HUDEP-2 (cell line): Measurements from ENCODE around the gene PPM1D.
A peak's percentile ranks its signal among the peaks of the same experiment; 100 is the strongest.
"Not testable (repeated sequence)": the region's sequence is repeated elsewhere in the genome, so short reads cannot be mapped to it uniquely, and the experiment has no call there.

Source experiments
- DNase-seq, 76 experiments: peaks; one replicate each; lab custom pipeline; 2025; ENCODE audit not compliant: unreplicated experiment in 76 of 76; lab: John Stamatoyannopoulos, UW

Gene PPM1D

GRCh38 chr17:60599620-60600489 lies at the start of gene PPM1D:
Gene PPM1D, plus strand, starts transcription at chr17:60600193. Its CDS starts 222 bp downstream, at chr17:60600415.
- DNase-seq: peak; percentile 56 to 99 (median 97)

- not testable (repeated sequence) for DNase-seq
Observed at GRCh38 chr17:60552255-60552654, 47.7 kb upstream of the PPM1D start.

- no peak for DNase-seq
Observed at GRCh38 chr17:60554377-60554788, 45.6 kb upstream of the PPM1D start.

- DNase-seq: no peak
Observed at GRCh38 chr17:60555786-60556185, 44.2 kb upstream of the PPM1D start.

- DNase-seq: no peak
Observed at GRCh38 chr17:60557805-60558204, 42.2 kb upstream of the PPM1D start.

GRCh38 chr17:60559659-60559994 lies 40.4 kb upstream of the PPM1D start:
- no peak for DNase-seq

GRCh38 chr17:60559995-60560859 lies 39.8 kb upstream of the PPM1D start:
- no peak for DNase-seq

- no peak for DNase-seq
Observed at GRCh38 chr17:60560860-60561257, 39.1 kb upstream of the PPM1D start.

GRCh38 chr17:60562421-60562820 lies 37.6 kb upstream of the PPM1D start:
- DNase-seq: no peak

GRCh38 chr17:60563743-60564142 lies 36.2 kb upstream of the PPM1D start:
- no peak for DNase-seq

- DNase-seq: no peak
Observed at GRCh38 chr17:60565233-60565632, 34.8 kb upstream of the PPM1D start.

- DNase-seq: no peak
Observed at GRCh38 chr17:60573236-60574051, 26.5 kb upstream of the PPM1D start.

GRCh38 chr17:60577147-60577915 lies 22.7 kb upstream of the PPM1D start:
- peak in 3 of 76 experiments; percentile 2 to 7 (median 3) for DNase-seq

- DNase-seq: no peak
Observed at GRCh38 chr17:60579090-60579489, 20.9 kb upstream of the PPM1D start.

- DNase-seq: no peak
Observed at GRCh38 chr17:60579551-60579950, 20.4 kb upstream of the PPM1D start.

GRCh38 chr17:60583008-60583407 lies 17.0 kb upstream of the PPM1D start:
- DNase-seq: no peak

GRCh38 chr17:60585887-60586286 lies 14.1 kb upstream of the PPM1D start:
- DNase-seq: no peak

- DNase-seq: peak in 7 of 76 experiments; percentile 1 to 22 (median 4)
Observed at GRCh38 chr17:60586288-60586974, 13.6 kb upstream of the PPM1D start.

- DNase-seq: no peak
Observed at GRCh38 chr17:60590070-60590469, 9.9 kb upstream of the PPM1D start.
